Endometrium (tissue), 2 donors: ENCODE results near the gene DLX2.

Experiments
- FAIRE-seq: peaks from 2 replicates; lab custom pipeline; 2012; peaks lifted over from hg19 to GRCh38; lab: Jason Lieb, UNC
- donor health status: control.
- donor health status: control.

DLX2 gene

GRCh38 chr2:172107690-172108586 is 5.2 kb upstream of the DLX2 start:
- no peak for FAIRE-seq

- FAIRE-seq = no peak
Observed at GRCh38 chr2:172106108-172106961, 3.6 kb upstream of the DLX2 start.

GRCh38 chr2:172105471-172106107 is 2.9 kb upstream of the DLX2 start:
- FAIRE-seq = no peak

- FAIRE-seq = no peak
Observed at GRCh38 chr2:172103471-172104272, 972 bp upstream of the DLX2 start.

GRCh38 chr2:172101821-172102390 is 794 bp downstream of the DLX2 start:
- no peak for FAIRE-seq

GRCh38 chr2:172100935-172101820 is 1.5 kb downstream of the DLX2 start:
- FAIRE-seq = no peak

- no peak for FAIRE-seq
Observed at GRCh38 chr2:172100080-172100934, 2.4 kb downstream of the DLX2 start.

GRCh38 chr2:172099472-172100079 is 3.1 kb downstream of the DLX2 start:
- no peak for FAIRE-seq

GRCh38 chr2:172098650-172099471 is 3.8 kb downstream of the DLX2 start:
- no peak for FAIRE-seq

- no peak for FAIRE-seq
Observed at GRCh38 chr2:172098287-172098649, 4.4 kb downstream of the DLX2 start.

GRCh38 chr2:172097557-172098131 is 5.1 kb downstream of the DLX2 start:
- FAIRE-seq = no peak

- FAIRE-seq = no peak
Observed at GRCh38 chr2:172096626-172097547, 5.8 kb downstream of the DLX2 start.

GRCh38 chr2:172095905-172096625 is 6.6 kb downstream of the DLX2 start:
- no peak for FAIRE-seq

GRCh38 chr2:172095146-172095904 is 7.4 kb downstream of the DLX2 start:
- no peak for FAIRE-seq
